K562 (cell line): ENCODE data around the gene JUND. TPM values are rescaled to one million over a fixed set of nuclear protein-coding genes. Genes with fewer than 3 reads are reported as not detected.

Experiments
- ADNP ChIP-seq: fragments of 200-800 bp; sonication (Bioruptor generic); IDR thresholded peaks from 2 replicates; pipeline ENCODE4 v1.6.1; 2016; ENCODE audit warnings: missing genetic modification characterization, missing compliant biosample characterization
- CBX1 ChIP-seq: sonication (generic); IDR thresholded peaks from 2 replicates; pipeline ENCODE4 v1.6.1; 2016; ENCODE audit warnings: antibody characterized with exemption, low read depth, mild to moderate bottlenecking
- DNMT1 ChIP-seq: fragments of 450-650 bp; IDR thresholded peaks from 2 replicates; pipeline ENCODE4 v1.6.1; 2016; ENCODE audit warnings: antibody characterized with exemption, mild to moderate bottlenecking
- E2F4 ChIP-seq: sonication (generic); formaldehyde crosslinking; IDR thresholded peaks from 2 replicates; pipeline ENCODE4 v1.8.0; 2022; ENCODE audit warnings: mild to moderate bottlenecking, low read depth, missing genetic modification reagents
- FOXO4 ChIP-seq: fragments of 450-650 bp; formaldehyde crosslinking; IDR thresholded peaks from 2 replicates; pipeline ENCODE4 v1.4.0; 2020; ENCODE audit warnings: mild to moderate bottlenecking, moderate library complexity
- GATAD2B ChIP-seq: fragments of 450-650 bp; IDR thresholded peaks from 2 replicates; pipeline ENCODE4 v1.6.1; 2017; ENCODE audit warnings: mild to moderate bottlenecking, borderline replicate concordance
- HDGF ChIP-seq: fragments of 450-650 bp; IDR thresholded peaks from 2 replicates; pipeline ENCODE4 v1.6.1; 2016
- HLTF ChIP-seq: fragments of 450-650 bp; IDR thresholded peaks from 2 replicates; pipeline ENCODE4 v1.6.1; 2016
- MAFK ChIP-seq: IDR thresholded peaks from 2 replicates; pipeline ENCODE4 v1.6.1; 2011; ENCODE audit warnings: low read length, improper control_type of control experiment
- MIER1 ChIP-seq: fragments of 450-650 bp; IDR thresholded peaks from 2 replicates; pipeline ENCODE4 v1.6.1; 2016; ENCODE audit warnings: antibody characterized with exemption, mild to moderate bottlenecking, low read depth
- NBN ChIP-seq: fragments of 450-650 bp; IDR thresholded peaks from 2 replicates; pipeline ENCODE4 v1.6.1; 2016; ENCODE audit warnings: low read depth, mild to moderate bottlenecking
- NFIC ChIP-seq: fragments of 450-650 bp; IDR thresholded peaks from 2 replicates; pipeline ENCODE4 v1.6.1; 2017; ENCODE audit warnings: mild to moderate bottlenecking, inconsistent platforms
- NFRKB ChIP-seq: fragments of 450-650 bp; IDR thresholded peaks from 2 replicates; pipeline ENCODE4 v1.6.1; 2016; ENCODE audit warnings: low read depth
- NR4A1 ChIP-seq, 2 experiments: fragments of 250-450 bp in 1 of 2; fragments of 450-650 bp in 1 of 2; sonication (Bioruptor Pico) in 1 of 2; IDR thresholded peaks; 2 replicates each; pipeline versions ENCODE4 v1.4.0 to v1.6.1; 2016 to 2020; ENCODE audit warnings: mild to moderate bottlenecking in 2 of 2, missing compliant biosample characterization in 1 of 2, missing genetic modification characterization in 1 of 2, moderate library complexity in 1 of 2
- PTBP1 ChIP-seq: fragments of 200-400 bp; formaldehyde crosslinking; IDR thresholded peaks from 2 replicates; pipeline ENCODE4 v1.6.1; 2017; ENCODE audit warnings: low read depth, low read length
- RBM22 ChIP-seq: fragments of 200-400 bp; formaldehyde crosslinking; IDR thresholded peaks from 2 replicates; pipeline ENCODE4 v1.6.1; 2018; ENCODE audit warnings: low read length, low read depth; ENCODE audit not compliant: poor library complexity, severe bottlenecking
- TAL1 ChIP-seq: fragments of 450-650 bp; IDR thresholded peaks from 2 replicates; pipeline ENCODE4 v1.6.1; 2016; ENCODE audit warnings: mild to moderate bottlenecking
- TOE1 ChIP-seq, 2 experiments: fragments of 450-650 bp in 1 of 2; sonication (generic) in 1 of 2; formaldehyde crosslinking in 1 of 2; IDR thresholded peaks; 2 replicates each; pipeline versions ENCODE4 v1.7.1 to v1.8.0; 2016 to 2022; ENCODE audit warnings: borderline replicate concordance in 2 of 2, mild to moderate bottlenecking in 2 of 2, antibody characterized with exemption in 1 of 2, inconsistent platforms in 1 of 2, low read depth in 1 of 2, missing genetic modification reagents in 1 of 2, moderate library complexity in 1 of 2
- ZBTB7A ChIP-seq: IDR thresholded peaks from 2 replicates; pipeline ENCODE4 v1.6.1; 2011; ENCODE audit warnings: low read depth, mild to moderate bottlenecking, low read length, moderate library complexity, borderline replicate concordance; ENCODE audit not compliant: control insufficient read depth
- ZNF584 ChIP-seq: fragments of 200-800 bp; sonication (Bioruptor generic); IDR thresholded peaks from 2 replicates; pipeline ENCODE4 v1.6.1; 2016; ENCODE audit warnings: low read depth, mild to moderate bottlenecking, missing genetic modification characterization, missing compliant biosample characterization
- polyA plus RNA-seq, 8 experiments: library from polyadenylated mRNA; depleted of rRNA in 4 of 8; stranded (reverse) in 5 of 8; unstranded in 3 of 8; fragments of >200 nt; fragmentation: Nextera tagmentation in 2 of 8; fragmentation: Illumina TruSeq in 1 of 8; extraction: Ambion mirVana in 2 of 8; extraction: Trizol in 1 of 8; gene quantifications; 2 replicates each; pipeline versions ENCODE4 v1.2.1 to v1.2.3, GENCODE V29; 2011 to 2014; ENCODE audit warnings: inconsistent platforms in 1 of 8, missing spikeins in 1 of 8
- total RNA-seq, 7 experiments: library from RNA; depleted of rRNA in 6 of 7; stranded (reverse); fragments of >200 nt in 6 of 7; fragmentation: Illumina TruSeq in 2 of 7; extraction: Trizol in 2 of 7; gene quantifications; 2 replicates each; pipeline versions ENCODE4 v1.2.1 to v1.2.3, GENCODE V29; 2011 to 2021; ENCODE audit warnings: low replicate concordance in 1 of 7
- TF ChIP-seq, protein P1 (sequence below): fragments of 250-450 bp; sonication (Bioruptor Pico); IDR thresholded peaks from 2 replicates; pipeline ENCODE4 v1.4.0; 2020; ENCODE audit warnings: mild to moderate bottlenecking, moderate library complexity
- TF ChIP-seq, protein P2 (sequence below): fragments of 450-650 bp; formaldehyde crosslinking; IDR thresholded peaks from 2 replicates; pipeline ENCODE4 v1.4.0; 2022; ENCODE audit warnings: mild to moderate bottlenecking, moderate library complexity

Gene JUND
- total and polyA plus RNA-seq, 9 of the 15 experiments (the other 6 are each of a cell fraction or from before 2014, with no cell fraction given): 6.4 to 286 (median 42.3) TPM

DNA sequence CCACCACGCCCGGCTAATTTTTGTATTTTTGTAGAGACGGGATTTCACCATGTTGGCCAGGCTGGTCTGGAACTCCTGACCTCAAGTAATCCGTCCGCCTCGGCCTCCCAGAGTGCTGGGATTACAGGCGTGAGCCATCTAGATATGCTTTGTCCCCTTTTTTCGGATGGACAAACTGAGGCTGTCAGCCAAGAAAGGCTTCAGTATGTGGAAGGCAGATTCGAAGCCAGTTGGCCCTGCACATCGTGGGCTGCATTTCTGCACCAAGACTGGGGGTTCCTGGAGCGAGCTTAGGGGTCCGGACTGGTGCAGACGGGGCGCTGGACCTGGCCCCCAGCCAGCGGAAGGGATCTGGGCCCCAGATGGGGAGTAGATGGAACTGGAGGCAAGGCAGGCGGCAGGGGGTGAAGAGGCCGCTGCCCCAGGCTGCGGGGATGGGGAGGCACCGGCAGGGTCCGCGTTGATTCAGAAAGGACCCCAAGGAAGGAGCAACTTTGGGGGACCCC lies 9.7 kb upstream of the JUND start (continued):
- TF ChIP-seq TOE1 (IDR thresholded peaks at IDR 0.05; ENCODE audit: borderline replicate concordance) (no peak), TOE1 (CRISPR knock-in tag; IDR thresholded peaks at IDR 0.05; ENCODE audit: borderline replicate concordance, low read depth) (0 out of 2 replicates have a peak, but pooled peaks have one; percentile 57), GATAD2B (0 out of 2 replicates have a peak, but pooled peaks have one; percentile 44), NR4A1 (CRISPR knock-in tag; IDR thresholded peaks at IDR 0.05) (0 out of 2 replicates have a peak, but pooled peaks have one; percentile 87), NR4A1 (tag; IDR thresholded peaks at IDR 0.05) (peak; percentile 26; the same call in 1 of the 2 replicates), ZNF584 (no peak), HLTF (0 out of 2 replicates have a peak, but pooled peaks have one; percentile 24), HDGF (peak; percentile 87; the same call in 1 of the 2 replicates), MAFK (no peak), DNMT1 (peak; percentile 68; the same call in 1 of the 2 replicates), ZBTB7A (no peak), FOXO4 (CRISPR knock-in tag) (no peak), RBM22 (peak; percentile 5), NBN (0 out of 2 replicates have a peak, but pooled peaks have one; percentile 33), CBX1 (0 out of 2 replicates have a peak, but pooled peaks have one; percentile 40), ADNP (tag) (peak; percentile 84), NFRKB (no peak), MIER1 (peak; percentile 59; the same call in 1 of the 2 replicates), PTBP1 (0 out of 2 replicates have a peak, but pooled peaks have one; percentile 47), TAL1 (no peak), NFIC (peak; percentile 96), E2F4 (0 out of 2 replicates have a peak, but pooled peaks have one; percentile 22)
- TF ChIP-seq, protein P1, sequence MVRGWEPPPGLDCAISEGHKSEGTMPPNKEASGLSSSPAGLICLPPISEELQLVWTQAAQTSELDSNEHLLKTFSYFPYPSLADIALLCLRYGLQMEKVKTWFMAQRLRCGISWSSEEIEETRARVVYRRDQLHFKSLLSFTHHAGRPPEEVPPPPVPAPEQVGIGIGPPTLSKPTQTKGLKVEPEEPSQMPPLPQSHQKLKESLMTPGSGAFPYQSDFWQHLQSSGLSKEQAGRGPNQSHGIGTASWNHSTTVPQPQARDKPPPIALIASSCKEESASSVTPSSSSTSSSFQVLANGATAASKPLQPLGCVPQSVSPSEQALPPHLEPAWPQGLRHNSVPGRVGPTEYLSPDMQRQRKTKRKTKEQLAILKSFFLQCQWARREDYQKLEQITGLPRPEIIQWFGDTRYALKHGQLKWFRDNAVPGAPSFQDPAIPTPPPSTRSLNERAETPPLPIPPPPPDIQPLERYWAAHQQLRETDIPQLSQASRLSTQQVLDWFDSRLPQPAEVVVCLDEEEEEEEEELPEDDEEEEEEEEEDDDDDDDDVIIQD (CRISPR knock-in tag): no peak
- TF ChIP-seq, protein P2, sequence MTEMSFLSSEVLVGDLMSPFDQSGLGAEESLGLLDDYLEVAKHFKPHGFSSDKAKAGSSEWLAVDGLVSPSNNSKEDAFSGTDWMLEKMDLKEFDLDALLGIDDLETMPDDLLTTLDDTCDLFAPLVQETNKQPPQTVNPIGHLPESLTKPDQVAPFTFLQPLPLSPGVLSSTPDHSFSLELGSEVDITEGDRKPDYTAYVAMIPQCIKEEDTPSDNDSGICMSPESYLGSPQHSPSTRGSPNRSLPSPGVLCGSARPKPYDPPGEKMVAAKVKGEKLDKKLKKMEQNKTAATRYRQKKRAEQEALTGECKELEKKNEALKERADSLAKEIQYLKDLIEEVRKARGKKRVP (CRISPR knock-in tag): no peak
